IPS DF 19.7 (cell line): ENCODE data around the gene TRMT61A.

Experiments used
- DNase-seq: peaks from one replicate; pipeline ENCODE4 v3.0.0-alpha.2; 2013; ENCODE audit warnings: low read depth, low spot score

Gene TRMT61A

GRCh38 chr14:103535081-103535890 lies 6.3 kb downstream of the TRMT61A start:
- DNase-seq: no peak

DNA sequence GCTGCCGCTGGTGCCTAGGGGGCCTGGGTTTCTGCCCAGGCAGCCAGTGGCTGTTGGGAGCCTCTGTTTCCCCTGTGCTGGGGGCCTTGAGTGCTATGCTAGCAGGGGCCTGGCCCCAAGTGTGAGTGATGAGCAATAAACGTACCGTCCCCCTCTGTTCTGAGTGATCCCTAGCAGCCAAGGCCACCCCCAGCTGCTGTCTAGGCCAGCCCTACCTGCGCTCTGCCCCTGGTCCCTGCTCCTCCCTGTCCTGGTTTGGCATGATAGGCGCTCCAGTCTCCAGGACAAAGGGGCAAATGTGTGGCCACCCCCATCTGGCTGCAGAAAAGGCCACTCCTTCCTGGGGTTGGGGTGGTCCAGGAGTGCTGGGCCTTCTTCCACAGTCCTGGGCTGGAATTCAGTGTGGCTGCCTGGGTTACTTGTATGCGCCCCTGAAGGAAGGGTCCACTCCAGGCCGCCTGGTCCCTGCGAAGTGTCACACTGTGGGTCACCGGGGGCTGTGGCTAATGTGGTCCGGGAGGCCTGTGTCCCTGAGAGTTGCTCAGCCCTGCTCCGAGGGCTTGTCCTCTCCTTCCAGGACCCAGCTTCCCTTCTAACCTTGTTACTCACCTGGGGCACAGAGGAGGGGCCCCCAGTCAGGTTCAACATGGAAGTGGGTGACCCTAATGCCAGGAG lies 7.0 kb downstream of the TRMT61A start:
- no peak for DNase-seq

DNA sequence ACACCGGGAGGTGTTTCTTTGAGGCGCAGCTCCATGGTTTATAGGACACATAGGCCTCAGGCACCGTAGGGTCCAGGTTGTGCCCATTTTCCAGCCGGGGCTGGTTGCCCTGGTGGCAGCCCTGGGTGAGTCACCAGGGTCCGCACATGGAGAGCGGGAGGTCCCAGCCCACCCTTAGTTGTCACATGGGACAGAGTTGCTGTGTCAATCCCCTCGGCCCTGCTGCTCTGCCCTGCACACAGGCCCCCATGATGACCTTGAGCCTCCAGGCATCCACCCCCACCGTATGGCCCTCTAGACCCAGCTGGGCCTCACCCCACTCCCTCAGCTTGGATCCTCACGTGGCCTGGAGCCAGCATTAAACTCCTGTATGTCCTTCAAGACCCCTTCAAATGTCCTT lies 7.7 kb downstream of the TRMT61A start:
- no peak for DNase-seq

GRCh38 chr14:103537175-103537990 lies 8.4 kb downstream of the TRMT61A start:
- no peak for DNase-seq

- no peak for DNase-seq
Observed at GRCh38 chr14:103538291-103539055, 9.5 kb downstream of the TRMT61A start.

DNA sequence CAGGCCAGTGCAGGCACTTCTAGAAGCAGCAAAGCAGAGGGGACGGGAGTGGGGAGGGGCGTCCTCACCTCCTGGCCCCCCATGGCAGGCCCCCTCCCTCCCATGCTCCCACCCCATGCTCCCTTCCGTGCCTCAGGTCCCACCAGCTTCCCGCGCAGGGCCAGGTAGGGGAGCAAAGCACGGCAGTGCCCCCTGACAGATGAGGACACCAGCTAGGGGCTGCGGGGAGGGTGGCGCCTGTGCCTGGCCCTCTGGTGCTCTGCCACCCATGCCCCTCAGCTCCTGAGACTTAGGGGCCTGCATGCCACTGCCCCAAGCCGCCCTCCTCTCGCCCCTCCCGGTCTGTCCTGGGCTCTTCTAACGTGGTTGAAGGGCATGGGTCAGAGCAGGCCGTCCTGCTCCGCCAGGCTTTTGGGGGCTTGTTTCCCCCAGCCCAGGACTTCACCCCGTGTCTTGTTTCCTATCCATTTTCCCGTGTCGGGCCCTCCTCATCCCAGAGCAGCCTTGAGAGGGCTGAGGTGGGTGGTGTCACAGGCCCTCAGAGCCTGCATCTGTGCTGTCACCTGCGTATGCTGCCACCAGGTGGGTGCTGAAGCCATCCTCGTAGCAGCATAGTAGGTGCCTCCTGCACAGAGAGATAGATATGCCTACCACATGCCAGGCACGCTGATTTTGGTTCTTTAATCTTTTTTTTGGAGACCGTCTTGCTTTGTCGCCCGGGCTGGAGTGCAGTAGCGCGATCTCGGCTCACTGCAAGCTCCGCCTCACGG lies 10.2 kb downstream of the TRMT61A start:
- DNase-seq: no peak

- DNase-seq: no peak
Observed at GRCh38 chr14:103540821-103541708, 12.1 kb downstream of the TRMT61A start.

DNA sequence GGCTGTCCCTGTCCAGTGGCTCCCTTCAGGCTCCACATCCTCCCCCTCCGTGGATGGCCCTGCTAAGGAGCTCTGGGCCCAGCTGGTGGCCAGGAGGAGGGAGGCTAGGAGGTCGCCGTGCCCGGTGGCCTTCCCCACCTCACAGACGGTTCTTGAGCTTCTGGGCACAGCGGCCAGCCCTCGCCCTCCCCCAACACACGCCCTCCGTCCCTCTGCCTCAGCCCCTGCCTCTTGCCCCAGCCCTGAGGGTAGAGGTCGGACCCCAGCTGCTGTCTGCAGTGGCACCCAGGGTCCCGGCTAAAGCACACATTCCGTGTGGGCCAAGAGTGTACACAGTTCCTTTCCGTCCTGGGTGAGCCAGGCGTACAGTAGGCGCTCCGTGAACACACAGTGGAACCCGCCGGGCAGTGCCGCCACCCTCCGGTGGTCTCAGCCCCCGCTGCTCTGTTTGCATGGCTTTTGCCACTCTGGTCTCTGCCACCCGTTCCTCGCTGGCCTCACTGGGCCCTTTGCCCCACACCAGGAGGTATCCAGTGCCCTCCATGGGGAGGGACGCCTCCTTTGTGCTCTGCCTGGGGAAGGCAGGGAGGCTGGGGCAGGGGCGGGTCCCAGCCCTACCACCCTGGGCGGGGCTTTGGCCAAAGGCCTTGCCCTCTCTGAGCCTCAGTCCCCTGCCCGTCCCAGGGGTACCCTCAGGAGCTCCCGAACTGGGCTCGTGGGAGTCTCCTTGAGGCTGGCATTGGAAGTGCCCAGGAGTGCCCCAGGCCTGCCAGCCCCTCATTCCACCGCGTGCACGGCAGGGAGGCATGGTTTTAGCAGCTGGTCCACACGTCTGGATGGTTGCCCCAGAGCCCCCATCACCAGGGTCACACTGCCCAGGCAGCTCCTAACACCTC lies 13.0 kb downstream of the TRMT61A start:
- no peak for DNase-seq

DNA sequence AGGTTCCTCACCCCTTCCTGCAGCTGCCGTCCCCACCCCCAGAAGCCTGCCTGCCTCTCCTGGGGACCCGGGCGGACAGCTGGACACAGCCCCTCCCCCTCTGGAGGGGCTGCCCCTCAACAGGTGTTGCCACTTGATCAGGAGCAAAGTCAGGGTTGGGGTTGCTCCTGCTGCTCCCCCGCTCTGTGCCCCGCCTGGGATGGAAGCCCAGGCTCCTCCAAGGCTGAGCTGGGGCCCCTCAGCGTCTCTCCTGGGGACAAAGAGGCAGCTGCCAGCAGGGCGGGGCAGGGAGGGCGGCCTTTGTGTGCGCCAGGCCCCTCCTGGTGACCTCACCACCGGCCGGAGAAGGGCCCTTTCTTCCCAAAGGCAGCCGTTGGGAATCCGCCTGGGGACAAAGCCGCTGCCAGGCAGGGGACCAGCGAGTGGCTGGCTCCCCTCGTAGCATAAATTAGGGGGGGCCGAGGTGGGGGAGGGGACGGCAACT lies 13.7 kb downstream of the TRMT61A start:
- DNase-seq: no peak

DNA sequence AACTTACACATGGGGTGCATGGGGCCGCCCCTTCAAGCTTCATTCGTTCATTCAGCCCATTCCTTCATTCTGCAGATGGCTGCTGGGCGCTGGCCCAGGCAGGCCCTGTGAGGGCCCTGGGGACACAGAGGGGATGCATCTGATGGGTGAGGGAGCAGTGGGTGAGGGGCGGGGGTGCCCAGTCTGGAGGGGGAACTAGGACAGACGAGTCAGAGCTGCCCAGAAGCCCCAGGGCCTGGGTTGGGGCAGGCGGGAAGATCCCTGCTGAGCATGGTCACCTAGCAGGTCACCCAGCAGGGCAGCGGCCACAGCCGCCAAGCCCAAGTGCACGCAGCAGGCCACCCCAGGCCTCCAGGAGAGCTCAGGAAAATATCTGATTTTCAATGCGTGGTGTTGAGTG lies 14.1 kb downstream of the TRMT61A start:
- no peak for DNase-seq

- no peak for DNase-seq
Observed at GRCh38 chr14:103543721-103544387, 14.9 kb downstream of the TRMT61A start.

DNA sequence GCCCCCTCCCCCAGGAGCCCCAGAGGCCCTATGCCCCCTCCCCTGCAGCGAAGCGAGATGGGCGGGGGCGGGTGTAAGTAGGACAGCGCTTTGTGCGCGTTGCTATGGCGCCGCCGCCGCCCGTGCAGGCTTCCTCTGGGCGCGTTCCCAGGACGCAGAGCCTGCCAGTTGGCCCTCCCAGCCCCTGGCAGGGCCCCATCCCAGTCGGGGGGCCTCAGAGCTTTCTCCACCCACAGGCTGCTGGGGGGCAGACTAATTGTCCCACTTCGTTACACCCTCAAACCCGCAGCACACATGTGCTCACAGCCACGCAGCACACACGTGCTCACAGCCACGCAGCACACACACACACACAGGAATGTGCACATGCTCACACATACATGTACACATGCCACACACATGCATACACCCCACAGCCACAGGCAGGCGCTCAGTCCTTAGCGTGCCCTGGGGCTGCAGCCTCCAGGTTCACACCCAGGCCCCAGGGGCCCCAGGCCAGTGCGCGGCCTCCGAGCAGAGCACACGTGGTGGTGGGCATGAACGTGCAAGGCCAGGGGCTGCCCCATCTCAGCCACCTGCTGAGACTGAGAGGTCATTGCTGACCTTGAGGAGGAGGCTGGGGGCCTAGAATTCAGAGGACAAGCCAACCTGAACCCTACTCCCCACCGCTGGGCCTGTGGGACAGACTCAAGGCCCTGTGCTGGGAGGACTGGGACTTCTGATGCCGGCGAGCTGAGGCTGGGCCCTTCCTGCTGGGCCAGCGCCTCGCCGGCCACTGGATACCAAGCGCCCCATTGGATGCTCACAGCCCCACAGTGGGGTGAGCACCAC lies 15.6 kb downstream of the TRMT61A start:
- DNase-seq: no peak

DNA sequence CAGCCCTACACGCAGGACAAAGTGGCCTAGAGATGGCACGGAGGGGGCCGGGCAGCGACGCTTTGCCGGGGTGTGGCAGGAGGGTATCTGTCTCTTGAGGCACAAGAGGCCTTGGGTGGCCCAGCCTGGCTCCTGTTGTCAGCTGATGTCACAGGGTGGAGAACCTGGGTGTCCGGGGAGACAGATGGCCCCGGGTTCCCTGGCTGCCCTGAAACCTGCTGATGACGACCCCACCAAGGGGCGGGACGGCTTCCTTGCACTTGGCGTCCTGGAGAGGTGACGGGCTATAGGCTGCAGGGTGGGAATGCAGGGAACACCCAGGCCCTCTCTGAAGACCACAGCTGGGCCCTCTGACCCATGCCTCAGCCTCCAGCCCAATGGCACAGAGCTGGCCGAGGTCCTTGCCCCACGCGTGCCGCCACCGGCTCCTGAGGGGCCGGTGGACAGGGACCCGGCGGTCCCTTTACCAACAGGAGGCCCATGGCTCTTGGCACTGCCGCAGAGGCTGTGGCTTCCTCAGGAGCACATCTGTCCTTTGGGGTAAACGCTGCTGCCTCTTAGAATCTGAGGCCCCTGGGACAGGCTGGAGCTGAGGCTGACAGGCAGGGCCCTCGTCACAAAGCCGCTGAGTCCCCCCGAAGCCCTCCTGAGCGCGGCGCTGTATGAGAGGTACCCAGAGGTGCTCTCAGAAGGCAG lies 16.4 kb downstream of the TRMT61A start:
- no peak for DNase-seq

GRCh38 chr14:103545915-103546651 lies 17.1 kb downstream of the TRMT61A start:
- DNase-seq: no peak

DNA sequence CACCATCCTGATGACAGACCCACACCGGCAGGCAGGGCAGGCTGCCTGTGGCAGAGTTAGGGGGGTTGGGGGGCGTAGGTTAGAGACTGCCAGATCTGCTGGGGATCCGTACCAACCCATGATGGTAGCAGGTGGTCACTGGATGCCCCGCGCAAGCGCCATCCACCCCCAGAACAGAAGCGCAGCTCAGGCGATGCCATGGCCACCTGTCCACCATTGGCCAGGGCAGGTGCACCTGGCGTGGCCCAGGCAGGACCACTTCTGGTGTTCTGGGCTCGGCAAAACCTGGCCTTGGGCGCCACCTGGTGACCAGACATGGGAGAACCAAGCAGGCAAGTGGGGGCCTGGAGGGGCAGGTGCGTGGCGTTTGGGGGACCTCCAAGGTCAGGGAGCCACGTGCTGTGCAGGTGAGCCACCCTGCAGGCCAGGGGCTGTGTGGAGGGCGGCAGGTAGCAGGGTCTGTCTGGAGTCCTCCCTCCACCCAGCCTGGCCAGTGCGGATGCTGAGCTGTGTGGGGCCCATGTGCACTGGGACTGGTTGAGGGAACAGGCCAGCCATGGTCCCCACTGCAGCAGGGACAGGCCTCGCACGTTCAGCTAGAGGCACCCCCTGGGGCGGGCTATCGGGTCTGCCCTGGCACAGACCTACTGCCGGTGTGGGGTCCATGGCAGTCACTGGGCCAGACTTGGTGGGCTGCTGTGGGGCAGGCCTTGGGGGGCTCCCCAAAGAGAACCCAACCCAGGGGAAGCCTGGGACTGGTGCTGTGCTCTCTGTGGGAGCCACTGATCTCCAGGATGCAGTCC lies 17.9 kb downstream of the TRMT61A start:
- no peak for DNase-seq
